ENCODE measurements around the gene SH3RF3.

GRCh38 chr2:109159096-109159495, 30.1 kb downstream of the SH3RF3 start:
- TF ChIP-seq ZNF274 (IDR thresholded peaks at IDR 0.05; ENCODE audit: low read depth, low read length) (no peak), YY1 (IDR thresholded peaks at IDR 0.05; ENCODE audit: insufficient read depth, insufficient read length) (no peak)

Data from NT2/D1 (cell line).